HUES48 (cell line): ENCODE data around the gene COL11A1.
"Not testable (repeated sequence)": the region's sequence is repeated elsewhere in the genome, so short reads cannot be mapped to it uniquely, and the experiment has no call there.

Source experiments
- H3K27ac ChIP-seq: one replicate; pipeline ENCODE4 v1.7.0; 2013; ENCODE audit warnings: low read depth, low read length, inconsistent platforms
- H3K27me3 ChIP-seq: 2 replicates; pipeline ENCODE4 v1.6.1; 2013; ENCODE audit warnings: mild to moderate bottlenecking, low read length; ENCODE audit not compliant: control insufficient read depth, insufficient read depth
- H3K36me3 ChIP-seq: 2 replicates; pipeline ENCODE4 v1.6.1; 2013; ENCODE audit warnings: low read length; ENCODE audit not compliant: control insufficient read depth, insufficient read depth
- H3K4me1 ChIP-seq: 2 replicates; pipeline ENCODE4 v1.6.1; 2013; ENCODE audit warnings: mild to moderate bottlenecking, low read length; ENCODE audit not compliant: control insufficient read depth, insufficient read depth
- H3K4me3 ChIP-seq: 2 replicates; pipeline ENCODE4 v1.5.1; 2013; ENCODE audit warnings: mild to moderate bottlenecking, low read depth, low read length
- H3K9ac ChIP-seq: 2 replicates; pipeline ENCODE4 v1.6.1; 2013; ENCODE audit warnings: mild to moderate bottlenecking, low read depth, low read length, moderate library complexity
- H3K9me3 ChIP-seq: 2 replicates; pipeline ENCODE4 v1.6.1; 2013; ENCODE audit warnings: low read length; ENCODE audit not compliant: control insufficient read depth, insufficient read depth

The COL11A1 gene

DNA sequence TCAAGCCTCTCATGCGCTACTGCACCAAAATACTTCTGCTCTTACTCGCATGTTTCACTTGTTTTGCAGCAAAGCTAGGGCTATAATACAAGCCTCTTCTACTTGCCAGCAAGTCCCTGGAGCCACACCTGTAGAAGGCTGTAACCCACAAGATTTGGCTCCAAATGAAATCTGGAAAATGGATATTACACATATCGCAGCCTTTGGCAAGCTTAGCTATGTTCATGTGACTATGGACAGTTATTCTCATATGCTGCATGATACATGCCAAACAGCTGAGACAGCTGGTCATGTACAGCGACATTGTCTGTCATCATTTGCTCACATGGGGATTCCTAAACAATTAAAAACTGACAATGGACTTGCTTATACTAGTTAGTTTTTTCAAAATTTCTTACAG is 270.3 kb downstream of the COL11A1 start:
- Histone ChIP-seq H3K27me3 (no peaks in the 10 kb centered on the region), H3K36me3 (no peaks in the 10 kb centered on the region), H3K9ac (no peak overlapping the region), H3K4me1 (no peaks in the 10 kb centered on the region), H3K4me3 (no peak overlapping the region), H3K27ac (no peak overlapping the region), H3K9me3 (no peaks in the 10 kb centered on the region)

- Histone ChIP-seq H3K36me3 (no peaks in the 10 kb centered on the region), H3K27ac (no peak overlapping the region), H3K27me3 (no peaks in the 10 kb centered on the region), H3K4me3 (no peak overlapping the region), H3K9ac (no peak overlapping the region), H3K4me1 (no peaks in the 10 kb centered on the region), H3K9me3 (no peaks in the 10 kb centered on the region; the same call in 1 of the 2 replicates)
Measured at GRCh38 chr1:102837551-102837950, 270.8 kb downstream of the COL11A1 start.

- H3K4me1 ChIP-seq = no peaks in the 10 kb centered on the region
- H3K27me3 ChIP-seq = no peaks in the 10 kb centered on the region
- H3K4me3 ChIP-seq = no peak overlapping the region
- no peaks in the 10 kb centered on the region; the same call in 1 of the 2 replicates for H3K9me3 ChIP-seq
- no peak overlapping the region for H3K27ac ChIP-seq
- no peaks in the 10 kb centered on the region for H3K36me3 ChIP-seq
- no peak overlapping the region for H3K9ac ChIP-seq
Measured at GRCh38 chr1:102836991-102837390, 271.3 kb downstream of the COL11A1 start.

GRCh38 chr1:102834688-102835320 is 273.5 kb downstream of the COL11A1 start:
- no peak overlapping the region for H3K4me3 ChIP-seq
- no peaks in the 10 kb centered on the region for H3K36me3 ChIP-seq
- H3K27ac ChIP-seq = no peak overlapping the region
- no peaks in the 10 kb centered on the region; the same call in 1 of the 2 replicates for H3K9me3 ChIP-seq
- no peak overlapping the region for H3K9ac ChIP-seq
- no peaks in the 10 kb centered on the region for H3K4me1 ChIP-seq
- H3K27me3 ChIP-seq = no peaks in the 10 kb centered on the region

GRCh38 chr1:102833151-102833550 is 275.2 kb downstream of the COL11A1 start:
- no peaks in the 10 kb centered on the region for H3K27me3 ChIP-seq
- H3K4me3 ChIP-seq = no peak overlapping the region
- no peaks in the 10 kb centered on the region; the same call in 1 of the 2 replicates for H3K9me3 ChIP-seq
- no peaks in the 10 kb centered on the region for H3K4me1 ChIP-seq
- no peak overlapping the region for H3K9ac ChIP-seq
- H3K27ac ChIP-seq = no peak overlapping the region
- no peaks in the 10 kb centered on the region for H3K36me3 ChIP-seq

DNA sequence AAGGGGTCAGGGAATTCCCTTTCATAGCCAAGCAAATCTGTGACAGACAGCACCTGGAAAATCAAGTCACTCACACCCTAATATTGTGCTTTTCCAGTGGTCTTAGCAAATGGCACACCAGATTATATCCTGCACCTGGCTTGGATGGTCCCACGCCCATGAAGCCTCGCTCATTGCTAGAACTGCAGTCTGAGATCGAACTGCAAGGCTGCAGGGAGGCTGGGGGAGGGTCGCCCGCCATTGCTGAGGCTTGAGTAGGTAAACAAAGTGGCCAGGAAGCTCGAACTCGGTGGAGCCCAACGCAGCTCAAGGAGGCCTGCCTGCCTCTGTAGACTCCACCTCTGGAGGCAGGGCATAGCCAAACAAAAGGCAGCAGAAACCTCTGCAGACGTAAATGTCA is 281.6 kb downstream of the COL11A1 start:
- H3K4me3 ChIP-seq = not testable (repeated sequence)

More for the DNA sequence above, 281.6 kb downstream of the COL11A1 start:
- not testable (repeated sequence) for H3K4me1 ChIP-seq, H3K27ac ChIP-seq, H3K9ac ChIP-seq, H3K36me3 ChIP-seq, H3K27me3 ChIP-seq, H3K9me3 ChIP-seq
